Parathyroid adenoma (tissue), 2 donors: Measurements from ENCODE around the gene GALNT9.
A peak's percentile ranks its signal among the peaks of the same experiment; 100 is the strongest.

Source experiments
- H2AFZ ChIP-seq: fragments of 300-600 bp; sonication (generic); one replicate; pipeline ENCODE4 v1.7.0; 2017; ENCODE audit warnings: antibody characterized with exemption, mild to moderate bottlenecking
- H3K27ac ChIP-seq: fragments of 300-600 bp; sonication (generic); one replicate; pipeline ENCODE4 v1.7.0; 2017
- H3K27me3 ChIP-seq: fragments of 300-600 bp; sonication (generic); one replicate; pipeline ENCODE4 v1.7.0; 2017; ENCODE audit warnings: low read length; ENCODE audit not compliant: control insufficient read depth, insufficient read depth
- H3K36me3 ChIP-seq: fragments of 300-600 bp; sonication (generic); one replicate; pipeline ENCODE4 v1.7.0; 2017; ENCODE audit warnings: low read length; ENCODE audit not compliant: control insufficient read depth, insufficient read depth
- H3K4me1 ChIP-seq: fragments of 300-600 bp; sonication (generic); one replicate; pipeline ENCODE4 v1.7.0; 2017; ENCODE audit warnings: control low read depth
- H3K4me2 ChIP-seq: fragments of 300-600 bp; sonication (generic); one replicate; pipeline ENCODE4 v1.7.0; 2017; ENCODE audit warnings: low read length
- H3K4me3 ChIP-seq: fragments of 300-600 bp; sonication (generic); one replicate; pipeline ENCODE4 v1.7.0; 2017; ENCODE audit warnings: low read depth, low read length
- H3K79me2 ChIP-seq: fragments of 300-600 bp; sonication (generic); one replicate; pipeline ENCODE4 v1.7.0; 2017; ENCODE audit warnings: control low read depth
- H3K9ac ChIP-seq: fragments of 300-600 bp; sonication (generic); one replicate; pipeline ENCODE4 v1.7.0; 2017; ENCODE audit warnings: mild to moderate bottlenecking
- H3K9me3 ChIP-seq: fragments of 300-600 bp; sonication (generic); one replicate; pipeline ENCODE4 v1.7.0; 2017; ENCODE audit warnings: low read length; ENCODE audit not compliant: control insufficient read depth
- TF ChIP-seq, protein P1 (sequence below): fragments of 300-600 bp; sonication (generic); IDR thresholded peaks from one replicate; pipeline ENCODE4 v1.7.0; 2017; ENCODE audit warnings: antibody characterized with exemption, mild to moderate bottlenecking
- donor health status: primary hyperparathyroidism.

The GALNT9 gene

DNA sequence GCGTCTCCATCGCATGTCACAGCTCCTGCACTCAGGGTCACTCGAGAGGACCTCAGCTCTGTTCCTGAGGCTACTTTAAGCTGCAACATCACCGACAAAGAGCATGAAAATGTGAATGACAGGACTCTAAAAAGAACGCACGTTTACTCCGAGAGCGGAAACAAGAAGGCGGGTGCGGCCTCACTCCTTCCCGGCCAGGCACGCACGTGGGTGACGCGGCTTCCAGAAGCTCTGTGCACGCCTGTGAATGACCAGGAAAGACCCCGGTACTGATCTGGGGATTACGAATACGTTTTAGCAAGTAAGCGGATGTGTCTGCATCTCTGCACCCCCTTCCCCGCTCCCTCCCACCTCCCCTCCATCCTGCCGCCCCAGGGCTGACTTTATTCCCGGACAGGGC is 15.2 kb upstream of the GALNT9 start:
- H3K79me2 ChIP-seq = no peaks in the 10 kb centered on the region
- H3K9ac ChIP-seq = no peak overlapping the region
- no peak overlapping the region for H3K27ac ChIP-seq
- no peak overlapping the region for H3K4me2 ChIP-seq
- H3K9me3 ChIP-seq = no peaks in the 10 kb centered on the region
- TF ChIP-seq, protein P1, sequence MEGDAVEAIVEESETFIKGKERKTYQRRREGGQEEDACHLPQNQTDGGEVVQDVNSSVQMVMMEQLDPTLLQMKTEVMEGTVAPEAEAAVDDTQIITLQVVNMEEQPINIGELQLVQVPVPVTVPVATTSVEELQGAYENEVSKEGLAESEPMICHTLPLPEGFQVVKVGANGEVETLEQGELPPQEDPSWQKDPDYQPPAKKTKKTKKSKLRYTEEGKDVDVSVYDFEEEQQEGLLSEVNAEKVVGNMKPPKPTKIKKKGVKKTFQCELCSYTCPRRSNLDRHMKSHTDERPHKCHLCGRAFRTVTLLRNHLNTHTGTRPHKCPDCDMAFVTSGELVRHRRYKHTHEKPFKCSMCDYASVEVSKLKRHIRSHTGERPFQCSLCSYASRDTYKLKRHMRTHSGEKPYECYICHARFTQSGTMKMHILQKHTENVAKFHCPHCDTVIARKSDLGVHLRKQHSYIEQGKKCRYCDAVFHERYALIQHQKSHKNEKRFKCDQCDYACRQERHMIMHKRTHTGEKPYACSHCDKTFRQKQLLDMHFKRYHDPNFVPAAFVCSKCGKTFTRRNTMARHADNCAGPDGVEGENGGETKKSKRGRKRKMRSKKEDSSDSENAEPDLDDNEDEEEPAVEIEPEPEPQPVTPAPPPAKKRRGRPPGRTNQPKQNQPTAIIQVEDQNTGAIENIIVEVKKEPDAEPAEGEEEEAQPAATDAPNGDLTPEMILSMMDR = no peak
- H2AFZ ChIP-seq = no peak overlapping the region
- H3K36me3 ChIP-seq = no peaks in the 10 kb centered on the region
- no peaks in the 10 kb centered on the region for H3K4me1 ChIP-seq
- no peak overlapping the region for H3K4me3 ChIP-seq
- no peaks in the 10 kb centered on the region for H3K27me3 ChIP-seq

DNA sequence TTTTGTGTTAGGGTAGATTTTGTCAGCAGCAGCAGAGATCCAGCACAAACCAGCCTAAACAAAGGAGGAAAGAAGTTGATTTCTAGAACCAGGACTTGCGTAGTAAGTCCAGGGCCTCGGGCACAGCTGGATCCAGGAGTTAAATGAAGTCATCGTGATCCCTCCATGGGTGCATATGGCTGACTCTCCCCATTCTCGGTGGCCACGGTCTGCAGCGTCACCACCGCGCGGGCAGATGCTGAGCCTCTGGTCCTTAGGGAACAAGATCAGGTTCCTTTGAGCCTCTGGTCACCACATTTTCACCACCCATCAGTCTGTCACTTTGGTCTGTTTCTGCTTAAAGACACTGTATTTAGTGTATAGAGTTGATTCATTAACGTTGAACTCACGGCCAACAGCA is 14.8 kb upstream of the GALNT9 start:
- Histone ChIP-seq H3K27ac (no peak overlapping the region), H3K4me1 (no peaks in the 10 kb centered on the region), H3K9me3 (no peaks in the 10 kb centered on the region), H3K4me3 (no peak overlapping the region), H2AFZ (no peak overlapping the region), H3K9ac (no peak overlapping the region), H3K79me2 (no peaks in the 10 kb centered on the region), H3K4me2 (no peak overlapping the region), H3K36me3 (no peaks in the 10 kb centered on the region), H3K27me3 (no peaks in the 10 kb centered on the region)
- TF ChIP-seq, protein P1 = no peak

DNA sequence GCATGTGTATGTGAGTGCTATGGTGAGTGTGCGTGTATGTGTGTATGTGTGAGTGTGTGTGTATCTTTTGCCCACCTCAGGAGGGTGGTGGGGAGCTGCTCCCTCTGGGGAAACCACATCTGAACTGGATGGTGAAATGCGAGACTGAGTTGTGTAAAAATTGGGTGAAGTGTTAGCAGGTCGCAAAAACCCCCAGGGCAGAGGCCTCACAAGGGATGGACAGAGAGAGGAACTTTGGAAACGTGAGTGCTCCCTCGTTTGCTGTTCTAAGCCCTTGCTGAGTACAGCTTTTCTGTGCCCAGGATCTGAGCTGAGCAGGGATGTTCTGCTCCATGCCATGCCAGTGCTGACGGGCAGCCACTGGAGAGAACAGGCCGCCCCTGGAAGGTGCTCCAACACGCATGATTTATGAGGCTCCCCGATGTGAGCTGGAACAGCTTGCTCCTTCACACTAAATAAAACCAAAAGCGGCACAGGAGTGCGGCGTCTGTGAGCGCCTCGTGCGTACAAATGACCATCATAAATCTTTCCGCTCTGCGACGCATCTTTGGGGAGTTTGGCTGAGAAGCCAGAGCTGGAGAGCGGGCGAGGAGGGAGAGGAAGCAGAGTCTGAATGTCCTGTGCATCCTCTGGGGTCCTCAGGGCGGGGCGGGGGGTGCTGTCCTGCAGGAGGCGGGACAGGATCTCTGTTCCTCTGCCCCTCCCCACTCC is 14.1 kb upstream of the GALNT9 start:
- H3K4me2 ChIP-seq = no peak overlapping the region
- no peak overlapping the region for H3K4me3 ChIP-seq
- no peak overlapping the region for H3K9ac ChIP-seq
- H3K27me3 ChIP-seq = no peaks in the 10 kb centered on the region
- H3K79me2 ChIP-seq = no peaks in the 10 kb centered on the region
- TF ChIP-seq, protein P1 = no peak
- H3K9me3 ChIP-seq = no peaks in the 10 kb centered on the region
- H3K4me1 ChIP-seq = no peaks in the 10 kb centered on the region
- H3K36me3 ChIP-seq = no peaks in the 10 kb centered on the region
- no peak overlapping the region for H2AFZ ChIP-seq
- H3K27ac ChIP-seq = no peak overlapping the region

DNA sequence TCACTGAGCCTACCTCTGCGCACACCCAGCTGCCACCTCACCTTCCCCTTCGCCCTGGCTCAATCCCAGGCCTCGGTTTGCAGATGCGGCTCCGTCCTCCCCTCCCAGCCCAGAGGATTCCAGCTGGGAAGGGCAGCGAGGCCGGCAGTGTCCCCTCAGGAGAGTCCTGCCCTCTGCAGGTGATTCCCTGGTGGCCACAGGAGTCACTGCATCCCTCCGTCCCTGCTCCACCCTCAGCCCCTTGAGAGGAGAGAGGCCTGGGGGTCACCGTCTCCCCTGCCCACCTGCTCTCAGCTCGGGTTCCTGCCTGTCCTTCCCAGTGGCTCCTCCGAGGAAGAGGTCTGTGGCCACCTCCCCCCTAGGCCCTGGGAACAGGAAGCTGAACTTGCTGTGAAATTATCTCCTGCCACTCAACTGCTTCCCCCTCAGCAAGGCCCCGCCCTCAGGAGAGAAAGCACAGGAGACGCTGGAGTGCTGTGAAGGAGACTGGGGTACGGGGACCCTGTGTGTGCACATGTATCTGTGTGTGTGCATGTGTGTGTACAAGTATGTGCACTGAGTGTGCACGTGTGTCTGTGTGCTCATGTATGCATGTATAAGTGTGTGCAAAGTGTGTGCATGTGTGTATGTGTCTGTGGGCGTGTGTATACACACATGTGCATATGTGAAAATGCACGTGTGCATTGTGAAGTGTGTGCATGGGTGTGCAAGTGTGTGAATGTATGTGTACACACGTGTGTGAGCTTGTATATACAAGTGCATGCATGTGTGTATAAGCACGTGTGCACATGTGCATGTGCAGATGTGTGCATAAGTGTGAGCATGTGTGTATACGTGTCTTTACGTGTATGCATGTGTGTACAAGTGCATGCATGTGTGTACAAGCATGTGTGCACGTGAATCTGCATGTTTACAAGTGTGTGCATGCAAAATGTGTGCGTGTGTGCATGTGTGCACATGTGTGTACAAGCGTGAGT is 13.2 kb upstream of the GALNT9 start:
- no peaks in the 10 kb centered on the region for H3K27me3 ChIP-seq
- H3K27ac ChIP-seq = no peak overlapping the region
- no peak overlapping the region for H3K4me2 ChIP-seq
- no peaks in the 10 kb centered on the region for H3K36me3 ChIP-seq
- H3K79me2 ChIP-seq = no peaks in the 10 kb centered on the region
- TF ChIP-seq, protein P1 = peak; percentile 69
- no peaks in the 10 kb centered on the region for H3K4me1 ChIP-seq
- no peaks in the 10 kb centered on the region for H3K9me3 ChIP-seq
- H3K9ac ChIP-seq = no peak overlapping the region
- no peak overlapping the region for H2AFZ ChIP-seq
- no peak overlapping the region for H3K4me3 ChIP-seq
